Activated T-helper 17 cell treated with anti-CD3 and anti-CD28 coated beads, Interleukin-2, amount 50 U/mL, for 72 hours (primary cell): ENCODE results near the gene PRKCH. TPM values are rescaled to one million over a fixed set of nuclear protein-coding genes. Genes with fewer than 3 reads are reported as not detected.
A peak's percentile ranks its signal among the peaks of the same experiment; 100 is the strongest.

Source experiments
- ATAC-seq: fragments of 150-1000 bp; cut with Tn5 transposase; replicated peaks from 2 replicates; pipeline ENCODE4 v1.10.0; 2021; ENCODE audit warnings: mild to moderate bottlenecking, moderate library complexity
- H3K27ac Mint-ChIP-seq: one replicate; pipeline ENCODE4 v1.8.0; 2022; ENCODE audit warnings: mixed read lengths
- H3K27me3 Mint-ChIP-seq: one replicate; pipeline ENCODE4 v1.8.0; 2022; ENCODE audit warnings: mixed read lengths
- H3K36me3 Mint-ChIP-seq: one replicate; pipeline ENCODE4 v1.8.0; 2022; ENCODE audit warnings: low read depth, mild to moderate bottlenecking, mixed read lengths
- H3K4me1 Mint-ChIP-seq: one replicate; pipeline ENCODE4 v1.8.0; 2022; ENCODE audit warnings: mixed read lengths
- H3K4me3 Mint-ChIP-seq: one replicate; pipeline ENCODE4 v1.8.0; 2022; ENCODE audit warnings: mild to moderate bottlenecking, mixed read lengths
- H3K9me3 Mint-ChIP-seq: one replicate; pipeline ENCODE4 v1.8.0; 2022; ENCODE audit warnings: mixed read lengths
- total RNA-seq, 2 donors: library from RNA; stranded (reverse); gene quantifications; one replicate each; pipeline ENCODE4 v1.2.3, GENCODE V29; 2022

PRKCH gene
- total RNA-seq, 2 donors from 2014 or later = 127 to 148 TPM

GRCh38 chr14:61504901-61505300 lies 183.5 kb downstream of the PRKCH start:
- Mint-ChIP-seq H3K36me3 (peaks cover 93% of the 10 kb centered on the region), H3K4me1 (peaks cover 70% of the 10 kb centered on the region), H3K9me3 (no peaks in the 10 kb centered on the region), H3K4me3 (peak overlapping the region; percentile 83), H3K27me3 (no peaks in the 10 kb centered on the region), H3K27ac (peak overlapping the region; percentile 97)
- ATAC-seq = peak; percentile 3

- Mint-ChIP-seq H3K36me3 (peaks cover 93% of the 10 kb centered on the region), H3K27me3 (no peaks in the 10 kb centered on the region), H3K4me1 (peaks cover 73% of the 10 kb centered on the region), H3K9me3 (no peaks in the 10 kb centered on the region), H3K4me3 (peak overlapping the region; percentile 83), H3K27ac (peak overlapping the region; percentile 97)
- ATAC-seq = no peak
Measured at GRCh38 chr14:61505815-61506809, 184.7 kb downstream of the PRKCH start.

DNA sequence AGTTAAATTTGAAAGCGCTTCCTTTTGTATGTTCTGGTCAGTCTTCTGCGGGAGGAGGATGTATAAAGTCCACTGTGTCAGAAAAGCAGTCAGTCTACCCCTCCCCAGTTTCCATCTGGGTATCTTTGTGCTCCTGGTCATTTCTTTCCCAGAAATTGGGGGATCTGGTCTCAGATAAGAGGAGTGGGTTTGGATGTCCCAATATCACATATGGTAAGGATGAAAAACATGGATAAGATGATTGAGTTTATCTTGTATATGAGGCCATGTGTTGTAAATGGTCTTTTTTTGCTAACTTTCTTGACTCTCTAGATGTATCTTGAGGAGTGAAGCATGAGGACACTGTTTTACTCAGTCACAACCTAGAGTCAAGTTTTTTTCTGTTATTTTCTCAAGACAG lies 187.1 kb downstream of the PRKCH start:
- H3K27ac Mint-ChIP-seq = peak overlapping the region; percentile 91
- H3K36me3 Mint-ChIP-seq = peaks cover 93% of the 10 kb centered on the region
- peaks cover 66% of the 10 kb centered on the region for H3K4me1 Mint-ChIP-seq
- no peaks in the 10 kb centered on the region for H3K9me3 Mint-ChIP-seq
- peak overlapping the region; percentile 83 for H3K4me3 Mint-ChIP-seq
- no peaks in the 10 kb centered on the region for H3K27me3 Mint-ChIP-seq
- ATAC-seq = no peak

DNA sequence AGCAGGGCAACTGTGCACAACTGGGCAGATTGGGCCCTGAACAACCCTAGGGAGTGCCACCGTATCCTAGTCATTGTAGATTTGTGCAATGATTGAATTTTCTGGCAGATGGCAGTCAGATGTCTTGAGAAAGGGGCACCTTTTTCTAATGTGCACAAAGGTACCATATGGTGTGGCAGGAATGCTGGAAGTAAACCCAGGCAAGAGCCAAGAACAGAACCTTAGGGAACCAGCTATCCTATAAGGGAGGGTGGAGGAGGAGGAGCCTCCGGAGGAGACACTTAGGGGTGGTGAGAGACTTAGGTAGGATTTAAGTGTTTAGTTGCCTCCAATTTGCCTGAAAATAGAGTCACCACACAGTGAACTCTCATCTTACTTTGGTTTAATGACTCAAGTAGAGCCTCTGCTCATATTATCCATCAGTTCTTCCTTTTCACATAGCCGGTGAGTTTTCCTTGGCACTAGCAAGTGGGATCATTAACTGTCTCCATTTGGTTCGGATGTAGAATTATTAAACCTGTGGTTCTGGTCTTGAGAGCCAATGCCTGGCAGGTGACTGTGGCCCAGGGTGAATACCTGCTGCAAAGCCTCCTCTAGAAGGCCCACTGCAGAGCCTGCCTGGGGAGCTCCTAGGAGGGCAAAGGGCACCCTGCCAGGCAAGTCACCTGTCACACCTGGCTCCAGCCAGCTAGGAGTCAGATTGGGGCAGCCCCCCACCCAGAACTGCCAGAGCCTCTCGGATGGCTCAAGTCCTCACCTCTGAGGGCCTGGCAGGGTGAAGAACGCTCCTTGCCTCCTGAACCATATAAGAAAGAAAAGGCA lies 189.6 kb downstream of the PRKCH start:
- Mint-ChIP-seq H3K4me3 (peak overlapping the region; percentile 83), H3K27me3 (no peaks in the 10 kb centered on the region), H3K27ac (peak overlapping the region; percentile 91), H3K36me3 (peaks cover 100% of the 10 kb centered on the region), H3K9me3 (no peaks in the 10 kb centered on the region), H3K4me1 (peaks cover 65% of the 10 kb centered on the region)
- peak; percentile 63 for ATAC-seq

- Mint-ChIP-seq H3K4me3 (peak overlapping the region; percentile 83), H3K27me3 (no peaks in the 10 kb centered on the region), H3K27ac (peak overlapping the region; percentile 91), H3K9me3 (no peaks in the 10 kb centered on the region), H3K4me1 (peaks cover 69% of the 10 kb centered on the region), H3K36me3 (peaks cover 100% of the 10 kb centered on the region)
- ATAC-seq = peak; percentile 80
Measured at GRCh38 chr14:61511558-61511948, 190.2 kb downstream of the PRKCH start.

GRCh38 chr14:61512026-61512834 lies 190.9 kb downstream of the PRKCH start:
- peak overlapping the region; percentile 91 for H3K27ac Mint-ChIP-seq

DNA sequence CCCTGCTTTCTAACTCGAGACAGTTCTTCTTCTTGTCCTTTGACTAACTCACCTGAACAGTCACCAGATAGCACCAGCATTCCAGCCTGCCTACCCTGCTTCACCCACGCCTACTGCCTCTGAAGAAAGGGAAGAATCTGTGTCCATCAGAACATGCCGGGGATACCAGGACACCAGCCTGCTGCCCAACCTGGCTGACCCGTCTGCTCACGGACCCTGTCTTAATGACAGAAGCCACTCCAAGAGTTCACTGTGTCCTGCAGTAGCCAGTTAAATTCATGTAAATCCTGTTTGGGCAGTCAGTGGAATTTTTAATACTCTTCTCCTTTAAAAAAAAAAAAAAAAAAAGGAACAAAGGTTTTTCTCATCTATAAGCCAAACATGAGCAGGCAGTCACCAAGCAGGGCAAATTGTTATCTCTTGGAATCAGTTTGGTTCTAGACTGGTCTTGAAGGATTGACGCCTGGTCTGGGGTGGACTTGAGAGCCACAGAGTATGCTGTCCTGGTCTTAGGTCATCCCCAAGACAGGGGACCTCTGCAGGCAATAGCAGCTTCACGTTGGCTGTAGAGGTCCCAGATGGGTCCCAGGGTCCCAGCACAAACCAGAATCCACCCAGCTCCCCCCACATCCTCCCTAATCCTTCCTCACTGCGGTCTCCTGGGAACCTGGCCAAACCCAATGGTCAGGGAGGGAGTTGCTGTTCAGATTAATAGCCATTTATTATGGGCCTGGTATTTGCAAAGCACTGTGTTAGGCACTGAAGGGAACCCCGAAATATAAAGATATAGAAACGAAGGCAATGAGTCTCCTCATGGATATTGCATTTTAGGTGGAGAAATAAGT lies 192.8 kb downstream of the PRKCH start:
- Mint-ChIP-seq H3K27me3 (no peaks in the 10 kb centered on the region), H3K27ac (peak overlapping the region; percentile 91), H3K36me3 (peaks cover 99% of the 10 kb centered on the region), H3K4me1 (peaks cover 65% of the 10 kb centered on the region), H3K9me3 (no peaks in the 10 kb centered on the region), H3K4me3 (no peak overlapping the region)
- ATAC-seq = no peak

More at GRCh38 chr14:61512026-61512834, 190.9 kb downstream of the PRKCH start:
- Mint-ChIP-seq H3K9me3 (no peaks in the 10 kb centered on the region), H3K27me3 (no peaks in the 10 kb centered on the region), H3K4me3 (peak overlapping the region; percentile 83), H3K36me3 (peaks cover 100% of the 10 kb centered on the region), H3K4me1 (peaks cover 71% of the 10 kb centered on the region)
- peak; percentile 55 for ATAC-seq

- H3K36me3 Mint-ChIP-seq = peaks cover 99% of the 10 kb centered on the region
- no peaks in the 10 kb centered on the region for H3K9me3 Mint-ChIP-seq
- peaks cover 62% of the 10 kb centered on the region for H3K4me1 Mint-ChIP-seq
- H3K27me3 Mint-ChIP-seq = no peaks in the 10 kb centered on the region
- no peak overlapping the region for H3K4me3 Mint-ChIP-seq
- ATAC-seq = no peak
- peak overlapping the region; percentile 69 for H3K27ac Mint-ChIP-seq
Measured at GRCh38 chr14:61514927-61515326, 193.5 kb downstream of the PRKCH start.

DNA sequence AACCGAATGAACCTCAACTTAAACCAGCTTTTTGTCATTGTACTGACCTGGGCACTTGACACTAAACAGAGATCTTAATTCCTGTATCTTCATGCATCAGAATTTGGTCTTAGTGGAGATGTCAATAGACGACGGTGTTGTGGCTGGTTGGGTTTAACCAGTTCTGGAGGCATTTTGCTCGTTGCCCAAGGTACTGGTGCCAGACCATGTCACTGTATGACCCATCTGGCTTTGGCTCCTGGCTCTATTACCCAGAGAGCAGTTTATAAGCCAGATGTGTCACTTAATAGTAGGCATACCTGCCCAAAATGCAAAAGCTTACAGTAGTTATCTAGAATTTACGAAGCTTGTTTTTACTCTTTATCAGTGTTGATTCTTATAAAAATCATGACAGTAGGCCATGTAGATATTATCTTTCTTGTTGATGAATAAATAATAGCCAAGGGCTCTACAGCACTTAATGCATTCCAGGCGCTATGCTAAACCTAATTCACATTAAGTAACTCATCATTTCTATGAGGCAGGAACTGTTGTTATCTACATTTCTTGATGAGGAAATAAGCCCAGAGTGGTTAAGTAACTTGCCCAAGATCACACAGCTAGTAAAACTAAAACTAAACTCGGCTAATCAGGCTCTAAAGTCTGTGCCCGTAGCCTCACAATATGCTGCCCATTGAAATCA lies 194.2 kb downstream of the PRKCH start:
- Mint-ChIP-seq H3K36me3 (peaks cover 99% of the 10 kb centered on the region), H3K4me3 (peak overlapping the region; percentile 68), H3K4me1 (peaks cover 55% of the 10 kb centered on the region), H3K27me3 (no peaks in the 10 kb centered on the region), H3K27ac (peak overlapping the region; percentile 83), H3K9me3 (no peaks in the 10 kb centered on the region)
- ATAC-seq = no peak

DNA sequence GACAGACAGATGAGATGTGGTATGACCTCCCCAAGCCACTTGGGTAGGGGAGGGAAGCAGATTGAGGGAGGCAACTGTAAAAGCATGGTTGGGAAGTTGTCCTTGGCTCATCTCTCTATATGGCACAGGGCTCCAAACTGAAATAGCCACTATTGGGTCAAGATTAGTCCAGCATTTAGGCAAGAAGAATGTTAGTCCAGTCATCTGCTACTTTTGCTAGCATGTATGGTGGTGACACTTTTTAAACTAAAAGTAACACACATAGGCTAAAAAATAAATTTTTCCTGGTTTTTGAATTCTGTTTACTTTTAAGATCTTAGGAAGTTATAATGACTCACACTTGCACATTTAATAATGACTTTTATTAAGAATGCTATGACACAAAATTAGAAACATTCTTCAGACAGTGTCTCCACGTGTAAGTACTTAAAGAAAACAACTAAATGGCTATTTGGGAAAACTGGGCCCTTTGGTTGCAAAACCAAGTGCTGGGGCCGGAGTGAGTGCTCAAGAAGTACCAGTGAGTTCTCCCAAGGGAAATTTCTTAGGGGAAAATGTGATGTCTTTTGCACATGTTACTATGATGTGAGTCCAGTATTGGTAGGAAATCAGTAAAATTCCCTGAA lies 194.9 kb downstream of the PRKCH start:
- Mint-ChIP-seq H3K4me3 (peak overlapping the region; percentile 68), H3K36me3 (peaks cover 99% of the 10 kb centered on the region), H3K4me1 (peaks cover 49% of the 10 kb centered on the region), H3K9me3 (no peaks in the 10 kb centered on the region), H3K27ac (peak overlapping the region; percentile 83), H3K27me3 (no peaks in the 10 kb centered on the region)
- ATAC-seq = no peak

- Mint-ChIP-seq H3K4me3 (peak overlapping the region; percentile 68), H3K27me3 (no peaks in the 10 kb centered on the region), H3K9me3 (no peaks in the 10 kb centered on the region), H3K36me3 (peaks cover 99% of the 10 kb centered on the region), H3K27ac (peak overlapping the region; percentile 83), H3K4me1 (peaks cover 46% of the 10 kb centered on the region)
- ATAC-seq = no peak
Measured at GRCh38 chr14:61516964-61517653, 195.7 kb downstream of the PRKCH start.

GRCh38 chr14:61517911-61518384 lies 196.6 kb downstream of the PRKCH start:
- peak overlapping the region; percentile 68 for H3K4me3 Mint-ChIP-seq
- peak overlapping the region; percentile 82 for H3K27ac Mint-ChIP-seq

More at GRCh38 chr14:61517911-61518384, 196.6 kb downstream of the PRKCH start:
- H3K36me3 Mint-ChIP-seq = peaks cover 99% of the 10 kb centered on the region
- H3K4me1 Mint-ChIP-seq = peaks cover 53% of the 10 kb centered on the region
- H3K9me3 Mint-ChIP-seq = no peaks in the 10 kb centered on the region
- ATAC-seq = no peak
- H3K27me3 Mint-ChIP-seq = no peaks in the 10 kb centered on the region
